Renal cortex interstitium (tissue), 15 donors: ENCODE data around the gene C3AR1. TPM values are rescaled to one million over a fixed set of nuclear protein-coding genes. Genes with fewer than 3 reads are reported as not detected.
"Not testable (repeated sequence)": the region's sequence is repeated elsewhere in the genome, so short reads cannot be mapped to it uniquely, and the experiment has no call there.

Source experiments
- DNase-seq, 11 donors: peaks; one replicate each; pipeline ENCODE4 v3.0.0-alpha.2; 2013; ENCODE audit warnings: low read depth in 9 of 11, low spot score in 4 of 11; ENCODE audit errors: extremely low read depth in 1 of 11
- long read RNA-seq, 16 experiments: transcript quantifications; one replicate each; lab custom pipeline, GENCODE V29; 2026
- polyA plus RNA-seq, 3 donors: library from polyadenylated mRNA; unstranded; fragments of 120-200 nt; gene quantifications; one replicate each; pipeline ENCODE4 v1.2.1, GENCODE V29; 2013; ENCODE audit not compliant: insufficient read length in 3 of 3

Gene C3AR1
- polyA plus RNA-seq: 1 to 10 TPM; 3.0 to 4.0 (median 3.1) TPM
- long read RNA-seq, donor 1, partial matches to known transcripts: 0 of 1 reads
- long read RNA-seq, donor 1, other reads (novel, unspliced or antisense): 0 of 1 reads
- long read RNA-seq, donor 2, partial matches to known transcripts: 0 of 2 reads
- long read RNA-seq, donor 2, other reads (novel, unspliced or antisense): 0 of 2 reads
- long read RNA-seq, donor 3, partial matches to known transcripts: 0 of 4 reads
- long read RNA-seq, donor 3, other reads (novel, unspliced or antisense): 0 of 4 reads
- long read RNA-seq, donor 4: 0 reads
- long read RNA-seq, donor 5: 0 reads
- long read RNA-seq, donor 6, partial matches to known transcripts: 0 of 1 reads
- long read RNA-seq, donor 6, other reads (novel, unspliced or antisense): 0 of 1 reads
- long read RNA-seq, donor 7, partial matches to known transcripts: 0 of 3 reads
- long read RNA-seq, donor 7, other reads (novel, unspliced or antisense): 0 of 3 reads
- long read RNA-seq, donor 8, partial matches to known transcripts: 0 of 2 reads
- long read RNA-seq, donor 8, other reads (novel, unspliced or antisense): 0 of 2 reads
- long read RNA-seq, donor 9, partial matches to known transcripts: 0 of 1 reads
- long read RNA-seq, donor 9, other reads (novel, unspliced or antisense): 0 of 1 reads
- long read RNA-seq, donor 10, partial matches to known transcripts: 0 of 1 reads
- long read RNA-seq, donor 10, other reads (novel, unspliced or antisense): 0 of 1 reads
- long read RNA-seq, donor 11: 0 reads
- long read RNA-seq, donor 12: 0 reads
- long read RNA-seq, donor 13: 0 reads
- long read RNA-seq, donor 14, partial matches to known transcripts: 0 of 1 reads
- long read RNA-seq, donor 14, other reads (novel, unspliced or antisense): 0 of 1 reads
- long read RNA-seq, donor 15: 0 reads
- long read RNA-seq, donor 16: 0 reads

DNA sequence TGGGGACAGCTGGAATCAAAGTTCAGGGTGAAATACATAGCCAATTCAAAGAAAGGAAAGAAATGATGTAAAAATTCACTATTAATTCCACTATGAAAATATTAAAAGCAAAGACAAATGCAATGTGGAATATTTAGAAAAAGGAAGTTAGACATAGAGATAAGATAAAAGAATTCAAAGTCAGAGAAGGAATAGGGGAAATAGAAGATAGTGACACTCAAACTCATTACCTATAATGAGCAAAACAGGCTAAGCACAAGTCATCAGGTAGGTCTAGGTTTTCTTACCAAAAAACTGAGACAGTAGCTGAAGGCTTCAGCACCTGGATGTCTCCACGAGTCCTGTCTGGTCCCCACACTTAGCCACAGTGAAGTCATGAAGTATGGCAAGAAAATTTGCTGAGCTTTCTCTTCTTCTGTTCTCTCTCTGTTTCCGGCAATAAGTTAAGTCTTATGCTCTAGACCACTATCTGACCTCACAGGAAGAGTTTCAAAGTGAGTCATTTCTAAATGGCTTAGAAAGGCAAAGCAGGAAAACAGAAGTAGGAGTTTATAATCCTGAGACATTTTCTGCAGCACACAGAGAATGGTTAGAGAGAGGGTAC, at the start of gene C3AR1:
TSS of gene C3AR1 (minus strand) at position 369 of the 604 bp plus-strand sequence. CDS start 6,174 bp downstream, outside the sequence.
- no peak for DNase-seq

DNA sequence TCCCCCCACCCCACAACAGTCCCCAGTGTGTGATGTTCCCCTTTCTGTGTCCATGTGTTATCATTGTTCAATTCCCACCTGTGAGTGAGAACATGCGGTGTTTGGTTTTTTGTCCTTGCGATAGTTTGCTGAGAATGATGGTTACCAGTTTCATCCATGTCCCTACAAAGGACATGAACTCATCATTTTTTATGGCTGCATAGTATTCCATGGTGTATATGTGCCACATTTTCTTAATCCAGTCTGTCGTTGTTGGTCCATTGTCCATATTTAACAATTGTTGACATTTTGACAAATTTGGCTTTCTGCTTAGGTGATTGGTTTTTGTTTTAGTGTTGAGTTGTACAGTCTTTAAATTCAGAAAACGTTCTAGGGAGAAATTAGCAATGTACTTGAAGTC, 47.0 kb upstream of the C3AR1 start:
- not testable (repeated sequence) for DNase-seq

DNA sequence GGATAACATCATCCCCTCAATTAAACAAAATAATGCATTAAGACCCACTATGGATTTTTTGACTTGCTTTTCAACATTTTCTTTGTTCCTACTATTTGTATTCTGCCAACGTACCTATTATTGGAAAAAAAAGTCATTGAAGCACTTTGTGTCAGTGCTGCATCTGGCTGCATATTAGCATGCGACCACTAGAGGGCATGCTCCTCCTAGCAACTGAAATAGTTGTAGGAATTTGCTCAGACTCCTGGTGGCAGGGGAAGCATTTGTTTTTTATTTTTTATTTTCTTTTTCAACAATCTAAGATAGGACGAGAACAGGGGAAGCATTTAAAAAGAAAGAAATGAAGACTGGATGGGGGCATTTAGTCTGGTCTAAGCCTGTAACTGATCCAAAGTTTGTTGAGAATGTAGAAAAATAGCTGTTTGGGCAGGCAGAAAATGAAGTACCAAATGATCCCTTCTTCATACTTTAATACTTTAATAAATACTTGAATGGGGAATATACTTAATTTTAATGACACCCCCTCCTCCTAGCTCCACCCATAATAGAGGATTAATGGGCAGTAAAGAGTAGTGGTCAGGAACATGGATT, 42.7 kb upstream of the C3AR1 start:
- peak; percentile 31 to 80 (median 54) for DNase-seq

DNA sequence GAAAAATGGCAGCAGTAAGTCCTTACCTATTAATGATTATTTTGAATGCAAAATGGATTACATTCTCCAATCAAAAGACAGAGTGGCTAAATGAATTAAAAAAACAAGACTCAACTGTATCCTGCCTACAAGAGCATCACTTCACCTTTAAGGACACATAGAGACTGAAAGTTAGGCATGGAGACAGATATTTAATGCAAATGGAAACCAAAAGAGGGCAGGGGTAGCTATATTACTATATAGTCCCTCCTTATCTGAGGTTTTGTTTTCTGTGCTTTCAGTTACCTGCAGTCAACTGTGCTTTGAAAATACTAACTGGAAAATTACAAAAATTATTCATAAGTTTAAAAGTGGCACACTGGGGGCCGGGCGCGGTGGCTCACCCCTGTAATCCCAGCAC, 33.1 kb upstream of the C3AR1 start:
- no peak for DNase-seq

DNA sequence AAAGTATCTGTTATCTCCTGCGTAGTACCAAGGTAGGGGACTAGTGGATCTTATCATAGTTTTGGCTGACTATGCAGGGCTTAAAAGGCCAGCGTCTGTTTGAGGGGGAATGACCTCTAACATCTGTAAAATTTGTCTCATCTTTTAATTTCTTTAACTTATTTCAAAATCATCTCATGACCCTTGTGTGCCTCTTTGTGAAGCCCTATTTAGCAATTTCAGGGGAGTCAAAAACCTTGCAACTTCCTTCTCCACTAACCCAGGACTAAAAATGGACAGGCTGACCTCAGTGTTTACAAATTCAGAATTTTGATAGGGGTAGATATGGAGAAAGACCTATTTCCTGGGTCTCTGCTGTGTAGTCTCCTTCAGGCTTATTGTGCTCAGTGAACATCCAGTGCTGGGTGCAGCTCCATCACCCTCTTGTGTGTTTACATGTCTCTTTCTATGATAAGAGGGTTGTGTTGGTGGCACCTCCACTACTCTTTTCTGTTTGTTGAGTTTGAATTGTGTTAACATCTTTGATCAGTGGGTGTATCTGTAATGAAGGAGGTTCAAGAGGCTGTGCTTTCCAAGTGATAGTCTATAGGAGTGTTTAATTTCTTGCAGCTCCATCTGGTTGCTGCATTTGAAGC, 30.2 kb upstream of the C3AR1 start:
- no peak for DNase-seq

DNA sequence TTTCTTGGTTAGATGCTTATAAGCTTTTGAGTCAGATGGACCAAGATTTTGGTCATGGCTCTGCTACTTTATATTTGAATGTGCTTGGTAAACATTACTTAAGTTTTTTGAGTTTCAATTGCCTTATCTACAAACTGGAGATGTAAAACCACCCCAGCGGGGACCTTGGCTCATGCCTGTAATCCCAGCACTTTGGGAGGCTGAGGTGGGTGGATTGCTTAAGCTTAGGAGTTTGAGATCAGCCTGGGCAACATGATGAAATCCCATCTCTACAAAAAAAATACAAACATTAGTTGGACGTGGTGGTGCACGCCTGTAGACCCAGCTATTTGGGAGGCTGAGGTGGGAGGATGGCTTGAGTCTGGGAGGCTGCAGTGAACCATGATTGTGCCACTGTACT, 27.1 kb upstream of the C3AR1 start:
- no peak for DNase-seq

DNA sequence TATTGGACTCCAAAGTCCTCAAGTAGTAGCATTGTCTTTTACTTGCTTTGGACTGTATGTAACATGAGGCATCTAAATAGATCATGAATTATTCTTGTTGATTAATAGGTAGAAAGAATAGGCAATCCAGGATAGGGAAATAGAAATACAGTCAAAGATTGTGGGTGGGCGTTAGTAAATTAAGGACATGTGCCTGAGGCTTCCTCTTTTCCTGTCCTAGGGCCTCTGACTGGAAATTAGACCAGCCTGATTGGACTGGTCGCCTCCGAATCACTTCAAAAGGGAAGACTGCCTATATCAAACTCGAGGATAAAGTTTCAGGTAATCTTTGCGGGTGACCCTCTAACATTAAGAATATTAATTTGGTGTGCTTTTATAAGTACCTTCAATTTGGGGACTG, 23.6 kb upstream of the C3AR1 start:
- DNase-seq: no peak

DNA sequence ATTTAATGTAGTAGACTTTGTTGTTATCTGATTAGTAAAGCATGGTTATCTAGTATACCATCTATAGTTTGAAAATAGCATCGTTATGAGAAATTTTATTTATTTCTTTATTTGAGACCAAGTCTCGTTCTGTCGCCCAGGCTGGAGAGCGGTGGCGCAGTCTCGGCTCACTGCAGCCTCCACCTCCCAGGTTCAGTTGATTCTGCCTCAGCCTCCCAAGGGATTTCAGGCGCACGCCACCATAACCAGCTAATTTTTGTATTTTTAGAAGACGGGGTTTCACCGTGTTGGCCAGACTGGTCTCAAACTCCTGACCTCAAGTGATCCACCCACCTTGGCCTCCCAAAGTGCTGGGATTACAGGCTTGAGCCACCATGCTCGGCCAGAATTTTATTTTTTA, 23.1 kb upstream of the C3AR1 start:
- not testable (repeated sequence) for DNase-seq

DNA sequence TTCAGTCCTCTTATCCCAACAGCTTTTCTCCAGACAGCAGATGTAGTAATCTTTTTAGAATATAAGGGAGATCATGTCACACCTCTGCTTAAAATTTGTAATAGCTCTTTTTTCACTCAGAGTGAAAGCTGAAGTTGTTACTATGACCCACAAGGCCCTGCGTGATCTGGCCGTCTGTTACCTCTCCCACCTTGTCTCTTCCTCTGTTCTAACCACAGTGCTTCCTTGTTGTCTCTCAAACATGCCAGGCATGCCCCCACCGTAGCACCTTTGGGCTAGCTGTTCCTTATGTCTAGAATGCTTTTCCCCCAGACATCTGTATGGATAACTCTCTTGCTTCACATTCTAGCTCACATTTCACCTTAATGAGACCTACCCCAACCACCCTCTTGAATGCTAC, 22.4 kb upstream of the C3AR1 start:
- DNase-seq: no peak

DNA sequence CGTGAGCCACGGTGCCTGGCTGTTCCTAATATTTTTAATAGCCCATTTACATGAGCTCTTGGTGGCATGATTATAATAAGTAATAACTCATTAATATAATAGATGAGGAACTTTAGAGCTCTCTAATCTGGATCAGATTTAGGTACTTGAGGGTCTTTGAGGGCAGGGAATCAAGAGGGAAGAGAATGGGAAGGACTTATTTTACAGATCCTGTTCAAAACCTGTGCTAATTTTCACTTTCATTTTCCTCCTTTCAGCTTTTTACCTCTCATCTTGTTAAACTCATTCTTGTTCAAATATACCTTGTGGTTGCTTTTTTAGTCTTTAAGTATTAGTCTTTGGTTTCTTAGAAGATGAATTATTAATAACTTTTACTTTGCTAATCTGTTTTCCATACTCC, 21.5 kb upstream of the C3AR1 start:
- DNase-seq: no peak

DNA sequence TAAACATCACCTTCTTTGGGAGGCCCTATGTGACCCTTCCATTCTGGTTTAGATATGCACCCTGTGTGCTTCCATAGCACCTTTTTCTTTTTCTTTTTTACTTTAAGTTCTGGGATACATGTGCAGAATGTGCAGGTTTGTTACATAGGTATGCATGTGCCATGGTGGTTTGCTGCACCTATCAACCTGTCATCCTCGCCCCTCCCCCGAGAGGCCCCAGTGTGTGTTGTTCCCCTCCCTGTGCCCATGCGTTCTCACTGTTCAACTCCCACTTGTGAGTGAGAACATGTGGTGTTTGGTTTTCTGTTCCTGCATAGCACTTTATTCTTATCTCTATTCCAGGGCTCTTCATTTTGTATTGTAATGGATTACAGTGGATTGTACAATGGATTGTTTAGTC, 18.2 kb upstream of the C3AR1 start:
- not testable (repeated sequence) for DNase-seq

DNA sequence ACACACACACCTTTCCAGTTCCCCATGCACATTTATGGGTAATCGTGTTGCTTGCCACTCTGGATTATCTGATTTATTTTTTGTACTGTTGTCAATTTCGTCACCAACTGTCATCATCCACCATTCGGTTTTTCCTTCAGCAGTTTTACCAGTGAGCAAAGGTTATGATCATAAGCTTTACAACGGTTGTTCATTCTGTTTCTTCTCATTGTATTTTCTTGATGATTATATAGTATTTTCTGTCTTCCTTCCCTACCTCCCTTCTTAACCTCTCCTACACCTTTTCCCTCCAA, 16.6 kb upstream of the C3AR1 start:
- DNase-seq: peak in 2 of 11 donors; percentile 3 to 13

DNA sequence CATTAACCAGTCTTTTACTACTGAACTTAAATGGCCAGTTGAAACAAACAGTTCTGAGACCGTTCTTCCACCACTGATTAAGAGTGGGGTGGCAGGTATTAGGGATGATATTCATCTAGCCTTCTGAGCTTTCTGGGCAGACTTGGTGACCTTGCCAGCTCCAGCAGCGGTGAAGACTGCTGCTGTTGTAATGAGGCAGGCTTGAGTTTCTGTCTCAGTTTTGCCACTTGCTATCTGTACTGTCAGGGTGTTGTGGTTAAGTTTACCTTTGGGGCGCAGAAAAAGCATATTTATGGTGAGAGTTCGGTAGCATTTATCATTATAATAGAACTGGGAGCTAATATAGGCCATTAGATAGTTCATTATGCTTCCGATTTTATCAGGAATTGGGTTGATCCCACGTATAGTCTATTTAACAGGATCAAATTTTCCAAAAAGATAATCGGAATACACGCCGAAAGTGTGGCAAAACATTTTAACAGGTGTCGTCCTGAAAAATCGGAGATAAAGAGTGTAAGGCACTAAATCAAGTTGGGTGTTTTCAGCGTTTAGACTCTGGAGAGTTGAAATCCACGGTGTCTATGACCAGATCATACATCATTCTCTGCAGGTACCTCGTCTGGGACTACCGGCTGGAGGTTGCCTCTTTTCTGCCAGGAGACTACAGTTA, 15.2 kb upstream of the C3AR1 start:
- DNase-seq: peak in 3 of 11 donors; percentile 13 to 30 (median 16)

DNA sequence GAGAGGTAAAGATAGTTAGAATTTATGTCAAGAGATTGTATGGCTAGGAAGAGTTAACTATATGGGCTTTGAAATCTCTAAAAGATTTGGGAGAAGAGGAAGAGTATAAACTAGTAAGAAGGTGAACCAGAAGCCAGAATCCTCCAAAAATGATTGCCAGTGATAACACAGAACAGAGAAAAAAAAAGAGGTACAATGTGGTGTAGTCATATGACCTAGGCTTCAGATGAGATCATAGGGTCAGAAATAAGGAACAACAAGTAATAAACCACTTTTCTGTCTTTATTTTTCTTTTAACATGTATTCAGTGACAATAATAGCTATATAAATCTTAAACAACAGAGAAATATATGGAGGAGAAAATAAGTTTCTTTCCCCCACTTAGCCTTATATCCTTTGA, 14.0 kb upstream of the C3AR1 start:
- DNase-seq: no peak

DNA sequence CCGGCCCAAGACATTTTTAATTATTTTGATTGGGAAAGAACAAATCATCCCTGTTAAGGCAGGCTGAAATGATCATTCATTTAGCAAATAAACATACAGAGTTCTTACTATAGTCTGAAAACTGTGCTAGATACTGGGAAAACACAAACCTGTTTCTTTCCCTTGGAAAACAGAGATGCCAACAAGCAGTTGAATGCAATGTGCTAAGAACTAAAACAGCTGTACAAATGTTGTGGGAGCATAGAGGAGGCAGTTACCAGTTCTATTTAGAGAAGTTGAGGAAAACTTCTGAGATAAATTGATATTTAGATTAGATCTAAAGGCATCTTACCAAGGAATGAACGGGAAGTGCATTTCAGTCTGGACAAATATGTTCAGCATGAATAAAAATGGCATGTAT, 12.8 kb upstream of the C3AR1 start:
- no peak for DNase-seq

DNA sequence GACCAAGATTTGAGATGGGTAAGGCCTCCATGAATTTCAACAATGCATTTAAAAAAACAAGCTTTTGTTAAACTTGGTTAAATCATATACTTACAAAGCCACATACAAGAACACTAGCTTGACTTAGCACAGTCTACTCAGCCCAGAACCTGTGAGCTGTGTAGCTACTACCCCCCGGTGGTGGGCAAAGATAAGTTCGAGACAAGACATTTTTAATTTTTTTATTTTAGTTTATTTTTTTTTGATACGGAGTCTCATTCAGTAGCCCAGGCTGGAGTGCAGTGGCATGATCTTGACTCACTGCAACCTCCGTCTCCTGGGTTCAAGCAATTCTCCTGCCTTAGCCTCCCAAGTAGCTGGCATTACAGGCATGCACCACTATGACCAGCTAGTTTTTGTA, 12.2 kb upstream of the C3AR1 start:
- DNase-seq: peak in 2 of 11 donors; percentile 7 to 31

DNA sequence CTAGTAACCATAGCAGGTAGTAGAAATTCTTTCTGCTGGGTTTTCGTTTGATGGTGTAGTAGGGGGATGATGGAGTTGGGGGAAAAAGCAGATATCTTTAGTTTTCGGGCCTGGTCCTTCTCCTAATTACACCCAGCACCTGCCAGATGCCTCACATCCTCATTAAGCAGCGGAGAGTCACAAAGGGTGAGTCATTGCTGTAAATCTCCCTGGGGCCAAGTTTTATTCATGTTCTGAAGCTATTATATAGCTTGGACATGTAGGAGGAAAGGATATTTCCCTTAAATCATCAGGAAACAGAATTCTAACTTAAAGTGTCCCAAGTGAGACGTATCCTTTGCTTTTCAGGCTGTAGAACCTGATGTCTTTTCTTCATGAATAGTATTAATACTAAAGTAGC, 11.0 kb upstream of the C3AR1 start:
- peak in 2 of 11 donors; percentile 8 to 13 for DNase-seq

DNA sequence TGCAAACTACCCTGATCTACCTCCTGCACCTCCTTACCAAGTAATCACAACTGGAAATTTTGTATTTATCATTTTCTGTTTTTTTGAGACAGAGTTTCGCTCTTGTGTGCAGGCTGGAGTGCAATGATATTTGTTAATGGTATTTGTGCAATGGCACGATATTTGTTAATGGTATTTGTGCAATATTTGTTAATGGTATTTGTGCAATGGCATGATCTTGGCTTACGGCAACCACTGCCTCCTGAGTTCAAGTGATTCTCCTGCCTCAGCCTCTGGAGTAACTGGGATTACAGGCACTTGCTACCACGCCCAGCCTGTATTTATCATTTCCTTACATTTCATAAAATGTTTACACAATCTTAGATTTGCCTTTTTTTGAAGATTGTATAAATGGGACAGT, 10.2 kb upstream of the C3AR1 start:
- DNase-seq: no peak
